A673 (cell line): ENCODE results near the gene MAPK8. TPM values are rescaled to one million over a fixed set of nuclear protein-coding genes. Genes with fewer than 3 reads are reported as not detected.

Source experiments
- BruUV-seq: library from RNA; stranded (reverse); fragments of 400-500 nt; replicated peaks from 2 replicates; lab custom pipeline; 2021; lab: Mats Ljungman, UMichigan
- CTCF ChIA-PET: fragments of 300-600 bp; sonication (Branson Sonifier 250); formaldehyde crosslinking; loops from one replicate; lab custom pipeline; 2022; ENCODE audit warnings: antibody characterized with exemption; lab: Charles Lee
- POLR2A ChIA-PET: fragments of 300-600 bp; sonication (Branson Sonifier 250); formaldehyde crosslinking; loops from one replicate; lab custom pipeline; 2022; ENCODE audit warnings: antibody characterized with exemption; ENCODE audit not compliant: low non-redundant PET; lab: Charles Lee
- DNase-seq: peaks from one replicate; pipeline ENCODE4 v3.0.0-alpha.2; 2015; ENCODE audit warnings: low spot score
- H3K27ac ChIP-seq: fragments of 200-600 bp; sonication (generic); 2 replicates; pipeline ENCODE4 v1.5.1; 2016; ENCODE audit warnings: mixed run types, low read depth, mild to moderate bottlenecking, mixed read lengths, antibody characterized with exemption, low read length; ENCODE audit not compliant: poor library complexity, severe bottlenecking
- H3K27me3 ChIP-seq: fragments of 200-600 bp; sonication (generic); replicated peaks from 2 replicates; pipeline ENCODE4 v1.6.1; 2017; ENCODE audit warnings: mixed run types, low read depth, mild to moderate bottlenecking, mixed read lengths, antibody characterized with exemption, low read length; ENCODE audit not compliant: insufficient read depth, poor library complexity
- H3K36me3 ChIP-seq: fragments of 200-600 bp; sonication (generic); 2 replicates; pipeline ENCODE4 v1.6.1; 2016; ENCODE audit warnings: mixed run types, mild to moderate bottlenecking, mixed read lengths, antibody characterized with exemption, low read length; ENCODE audit not compliant: insufficient read depth, poor library complexity, severe bottlenecking
- H3K4me1 ChIP-seq: fragments of 200-600 bp; sonication (generic); 2 replicates; pipeline ENCODE4 v1.6.1; 2017; ENCODE audit warnings: mixed run types, mild to moderate bottlenecking, mixed read lengths, antibody characterized with exemption, low read length; ENCODE audit not compliant: insufficient read depth, poor library complexity, severe bottlenecking
- H3K4me3 ChIP-seq: fragments of 200-600 bp; sonication (generic); 2 replicates; pipeline ENCODE4 v1.5.1; 2016; ENCODE audit warnings: low read depth, mixed run types, mild to moderate bottlenecking, mixed read lengths, low read length; ENCODE audit not compliant: poor library complexity, severe bottlenecking
- H3K9me3 ChIP-seq: fragments of 200-600 bp; sonication (generic); 2 replicates; pipeline ENCODE4 v1.6.1; 2016; ENCODE audit warnings: mixed run types, low read depth, mild to moderate bottlenecking, mixed read lengths, antibody characterized with exemption, low read length; ENCODE audit not compliant: poor library complexity, severe bottlenecking
- EZH2 ChIP-seq: fragments of 200-600 bp; sonication (generic); IDR thresholded peaks from 2 replicates; pipeline ENCODE4 v1.6.1; 2017; ENCODE audit warnings: borderline replicate concordance, low read depth, mild to moderate bottlenecking, mixed read lengths, antibody characterized with exemption, low read length; ENCODE audit not compliant: poor library complexity, severe bottlenecking
- intact Hi-C: fragments of 100-400 bp; cut with micrococcal nuclease; formaldehyde crosslinking; loops from one replicate; pipeline ENCODE4 v1.10.0; 2022; ENCODE audit not compliant: unreplicated experiment
- total RNA-seq: library from RNA; stranded (reverse); gene quantifications from 2 replicates; pipeline ENCODE4 v1.2.3, GENCODE V29; 2021
- TF ChIP-seq, protein P1 (sequence below): fragments of 300-800, 200-600 bp; sonication (generic); conservative IDR thresholded peaks from 2 replicates; pipeline ENCODE4 v1.5.1; 2017; ENCODE audit warnings: low read depth, mild to moderate bottlenecking, antibody characterized with exemption, low read length, moderate library complexity, mixed read lengths

MAPK8 gene
- total RNA-seq, 1 experiment from 2014 or later, result 52.0 TPM

DNA sequence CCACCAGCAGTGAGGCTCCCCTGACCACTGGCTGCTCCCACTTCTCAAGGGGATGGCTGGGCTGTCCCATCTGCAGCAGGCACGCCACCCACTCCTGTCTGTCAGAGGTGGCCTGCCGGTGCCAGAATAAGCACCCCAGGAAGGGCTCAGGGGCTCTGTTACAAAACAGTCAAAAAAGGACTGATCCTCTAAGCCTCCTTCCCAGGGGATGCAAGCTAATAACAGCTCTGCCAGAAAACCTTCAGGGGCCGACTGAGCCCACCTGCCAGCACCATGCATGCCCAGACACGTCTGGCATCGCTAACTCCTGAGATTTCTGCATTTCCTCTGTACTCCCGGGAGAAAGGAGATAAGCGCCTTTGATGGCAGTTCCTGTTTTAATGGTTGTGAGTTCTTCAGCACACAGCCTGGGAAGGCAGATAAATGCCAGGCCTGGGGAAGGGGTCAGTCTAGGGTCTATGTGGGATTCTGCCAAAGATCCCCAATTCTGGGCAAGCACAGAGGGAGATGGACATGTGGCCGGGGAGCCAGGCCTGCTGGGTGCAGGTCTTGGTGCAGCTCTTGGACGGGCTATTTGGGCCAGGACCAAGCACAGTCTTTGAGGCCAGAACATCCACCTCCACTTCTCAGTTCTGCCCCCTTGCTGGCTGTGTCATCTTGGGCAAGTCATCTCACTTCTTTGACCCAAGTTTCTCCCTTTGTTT lies 170.0 kb downstream of the MAPK8 start:
- Histone ChIP-seq H3K4me3 (no peak overlapping the region), H3K9me3 (no peaks in the 10 kb centered on the region), H3K36me3 (no peaks in the 10 kb centered on the region), H3K27ac (peak overlapping the region; percentile 19), H3K4me1 (peaks cover 20% of the 10 kb centered on the region), H3K27me3 (no peaks in the 10 kb centered on the region)
- peak; percentile 76 for DNase-seq
- POLR2A ChIA-PET, result no interaction called here
- BruUV-seq, result no TSS peak
- intact Hi-C loops, result no loop called here
- CTCF ChIA-PET, result interaction anchor here (0.6 kb wide), 1 partner anchor 85 kb away, joined by 3 read pairs; no protein-coding TSS in a partner anchor
- TF ChIP-seq EZH2, result no peak
- TF ChIP-seq, protein P1, sequence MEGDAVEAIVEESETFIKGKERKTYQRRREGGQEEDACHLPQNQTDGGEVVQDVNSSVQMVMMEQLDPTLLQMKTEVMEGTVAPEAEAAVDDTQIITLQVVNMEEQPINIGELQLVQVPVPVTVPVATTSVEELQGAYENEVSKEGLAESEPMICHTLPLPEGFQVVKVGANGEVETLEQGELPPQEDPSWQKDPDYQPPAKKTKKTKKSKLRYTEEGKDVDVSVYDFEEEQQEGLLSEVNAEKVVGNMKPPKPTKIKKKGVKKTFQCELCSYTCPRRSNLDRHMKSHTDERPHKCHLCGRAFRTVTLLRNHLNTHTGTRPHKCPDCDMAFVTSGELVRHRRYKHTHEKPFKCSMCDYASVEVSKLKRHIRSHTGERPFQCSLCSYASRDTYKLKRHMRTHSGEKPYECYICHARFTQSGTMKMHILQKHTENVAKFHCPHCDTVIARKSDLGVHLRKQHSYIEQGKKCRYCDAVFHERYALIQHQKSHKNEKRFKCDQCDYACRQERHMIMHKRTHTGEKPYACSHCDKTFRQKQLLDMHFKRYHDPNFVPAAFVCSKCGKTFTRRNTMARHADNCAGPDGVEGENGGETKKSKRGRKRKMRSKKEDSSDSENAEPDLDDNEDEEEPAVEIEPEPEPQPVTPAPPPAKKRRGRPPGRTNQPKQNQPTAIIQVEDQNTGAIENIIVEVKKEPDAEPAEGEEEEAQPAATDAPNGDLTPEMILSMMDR, result no peak

DNA sequence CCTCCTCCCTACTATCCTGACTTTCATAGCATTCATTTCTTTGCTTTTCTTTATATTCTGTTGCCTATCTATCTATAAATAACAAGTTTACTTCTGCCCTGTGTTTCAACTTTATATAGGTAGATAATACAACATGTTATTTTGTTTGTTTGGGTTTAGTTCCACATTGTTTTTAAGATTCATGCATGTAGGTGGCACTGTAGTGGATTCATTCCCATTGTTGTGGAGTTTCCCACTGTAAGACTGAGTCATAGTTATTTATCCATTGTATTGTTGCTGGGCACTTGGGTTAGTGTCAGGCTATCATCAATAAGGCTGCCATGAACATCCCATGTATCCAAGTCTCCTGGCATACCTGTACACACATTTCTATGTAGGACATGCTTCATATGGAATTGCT lies 170.7 kb downstream of the MAPK8 start:
- no peak overlapping the region for H3K27ac ChIP-seq
- H3K4me1 ChIP-seq, result peaks cover 20% of the 10 kb centered on the region
- no peak for DNase-seq
- ChIA-PET POLR2A (no interaction called here), CTCF (no interaction called here)
- no peaks in the 10 kb centered on the region for H3K27me3 ChIP-seq
- no peak for TF ChIP-seq EZH2
- TF ChIP-seq, protein P1, result no peak
- H3K36me3 ChIP-seq, result no peaks in the 10 kb centered on the region
- intact Hi-C loops, result no loop called here
- H3K4me3 ChIP-seq, result no peak overlapping the region
- no peaks in the 10 kb centered on the region for H3K9me3 ChIP-seq
- BruUV-seq, result no TSS peak

DNA sequence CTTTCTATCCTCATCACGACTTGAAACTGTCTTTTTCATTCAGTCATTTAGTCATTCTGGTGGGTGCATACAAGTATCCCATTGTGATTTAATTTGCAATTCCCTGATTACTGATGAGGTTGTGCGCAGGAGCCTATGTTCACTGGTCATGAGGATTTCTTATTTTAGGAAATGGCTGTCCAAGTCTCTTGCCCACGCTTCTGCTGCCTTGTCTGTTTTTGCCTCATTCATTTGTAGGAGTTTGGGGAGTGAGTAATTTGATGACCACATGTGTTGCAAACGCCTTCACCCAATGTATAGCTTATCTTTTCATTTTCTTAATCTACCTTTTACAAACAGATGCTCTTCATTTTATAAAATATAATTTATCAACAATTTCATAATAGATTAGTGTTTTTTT lies 171.1 kb downstream of the MAPK8 start:
- no TSS peak for BruUV-seq
- no peak overlapping the region for H3K4me3 ChIP-seq
- CTCF ChIA-PET, result no interaction called here
- no peak for DNase-seq
- H3K27me3 ChIP-seq, result no peaks in the 10 kb centered on the region
- no peak overlapping the region for H3K27ac ChIP-seq
- no peaks in the 10 kb centered on the region for H3K9me3 ChIP-seq
- H3K36me3 ChIP-seq, result no peaks in the 10 kb centered on the region
- intact Hi-C loops, result no loop called here
- peaks cover 20% of the 10 kb centered on the region for H3K4me1 ChIP-seq
- TF ChIP-seq EZH2, result no peak
- TF ChIP-seq, protein P1, result no peak
- POLR2A ChIA-PET, result no interaction called here
